HG03025 (cell line): ENCODE results near the gene PARVB.

Source experiments
- ATAC-seq: cut with Tn5 transposase; IDR thresholded peaks from one replicate; pipeline ENCODE4 v1.9.1; 2021; ENCODE audit warnings: mild to moderate bottlenecking, moderate library complexity; ENCODE audit not compliant: unreplicated experiment, low FRiP score

Gene PARVB

GRCh38 chr22:44175676-44176075 lies 151.6 kb downstream of the PARVB start:
- no peak for ATAC-seq

DNA sequence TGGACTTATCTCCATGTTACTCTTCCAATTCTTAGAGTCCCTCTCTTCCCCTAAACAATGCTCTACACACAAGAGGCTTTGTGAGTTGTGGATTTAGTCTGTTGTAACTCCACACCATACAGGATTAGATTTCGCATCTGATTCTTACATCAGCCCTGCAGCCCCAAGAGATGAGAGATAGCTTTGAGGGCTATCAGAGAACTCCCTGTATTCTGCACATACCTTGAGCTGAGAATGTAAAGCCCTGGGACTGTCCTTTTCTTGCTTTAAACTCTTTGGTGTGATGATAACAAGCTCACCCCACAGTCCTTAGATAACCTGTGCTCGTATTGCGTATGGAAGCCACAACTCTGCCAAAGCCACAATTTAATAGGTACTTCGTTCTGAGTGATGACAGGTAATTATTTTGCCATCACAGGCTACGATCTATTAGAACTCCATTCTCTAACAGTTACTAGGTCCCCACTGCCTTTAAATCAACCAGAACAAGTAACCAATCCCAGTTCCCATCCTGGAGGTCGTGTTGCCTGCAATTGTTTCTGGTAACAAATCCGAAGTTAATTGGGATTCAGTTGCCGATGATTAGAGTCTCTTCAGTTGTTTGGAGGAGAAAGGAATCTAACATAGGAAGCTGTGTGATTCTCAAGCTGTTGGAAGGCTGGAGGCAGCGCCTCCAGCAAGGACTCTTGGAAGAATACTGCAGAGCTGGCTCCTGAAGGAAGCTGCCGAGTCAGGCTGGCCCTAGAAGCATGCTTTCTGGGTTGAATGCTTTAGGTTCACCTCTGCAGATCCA lies 155.3 kb downstream of the PARVB start:
- ATAC-seq = no peak

GRCh38 chr22:44179989-44180705 lies 156.0 kb downstream of the PARVB start:
- no peak for ATAC-seq

DNA sequence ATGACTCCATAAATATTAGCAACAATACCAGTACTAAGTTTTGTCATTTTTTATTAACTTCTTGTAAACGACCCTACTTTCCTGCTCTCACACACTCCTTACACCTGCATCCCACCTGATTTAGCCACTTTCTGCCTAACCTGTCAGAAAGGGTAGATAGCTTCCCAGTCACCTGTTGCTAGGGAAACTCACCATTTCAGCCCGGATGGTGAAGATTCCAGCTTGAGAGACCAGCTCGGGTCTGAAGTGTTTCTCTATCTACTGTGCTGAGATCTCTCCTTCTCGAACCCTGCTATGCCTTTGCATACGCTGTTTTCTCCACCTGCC lies 156.6 kb downstream of the PARVB start, which contains the start of gene PARVG:
Gene PARVG (plus strand): TSS at position 220 of the 327 bp plus-strand sequence. CDS start 2,405 bp downstream, outside the sequence.
- ATAC-seq = no peak

- no peak for ATAC-seq
These were observed 157.2 kb downstream of the PARVB start for GRCh38 chr22:44181033-44181911.

DNA sequence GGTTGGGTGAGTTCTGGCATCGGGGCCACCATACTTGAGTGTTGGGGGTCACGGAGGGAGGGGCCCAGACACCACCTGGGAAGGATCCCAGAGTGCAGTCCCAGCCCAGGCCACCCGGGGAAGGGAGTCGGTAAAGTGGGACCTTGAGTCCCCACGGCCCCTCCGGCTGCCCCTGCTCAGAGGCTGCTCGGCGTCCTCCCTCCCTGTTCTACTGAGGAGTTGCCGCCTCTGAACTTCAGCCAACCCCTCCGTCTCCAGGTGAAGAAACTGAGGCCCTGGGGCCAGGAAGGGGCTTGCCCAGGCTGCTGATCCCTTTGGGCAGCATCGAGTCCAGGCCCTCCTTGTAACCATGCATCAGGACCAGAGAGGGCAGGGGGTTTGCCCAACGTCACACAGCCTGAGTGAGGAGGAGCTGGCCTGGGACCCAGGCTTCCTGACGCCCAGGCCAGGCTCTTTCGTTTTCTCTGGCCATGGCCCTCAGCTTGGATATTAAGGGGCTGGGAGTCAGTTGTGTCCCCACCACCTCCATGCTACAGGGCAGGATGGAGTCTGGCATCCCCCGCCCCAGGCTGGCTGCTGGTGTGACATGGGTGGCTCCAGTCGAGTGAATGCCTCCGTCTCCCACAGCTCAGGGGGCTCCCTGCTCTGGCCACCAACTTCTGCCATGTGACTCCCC lies 157.9 kb downstream of the PARVB start:
- ATAC-seq = no peak

DNA sequence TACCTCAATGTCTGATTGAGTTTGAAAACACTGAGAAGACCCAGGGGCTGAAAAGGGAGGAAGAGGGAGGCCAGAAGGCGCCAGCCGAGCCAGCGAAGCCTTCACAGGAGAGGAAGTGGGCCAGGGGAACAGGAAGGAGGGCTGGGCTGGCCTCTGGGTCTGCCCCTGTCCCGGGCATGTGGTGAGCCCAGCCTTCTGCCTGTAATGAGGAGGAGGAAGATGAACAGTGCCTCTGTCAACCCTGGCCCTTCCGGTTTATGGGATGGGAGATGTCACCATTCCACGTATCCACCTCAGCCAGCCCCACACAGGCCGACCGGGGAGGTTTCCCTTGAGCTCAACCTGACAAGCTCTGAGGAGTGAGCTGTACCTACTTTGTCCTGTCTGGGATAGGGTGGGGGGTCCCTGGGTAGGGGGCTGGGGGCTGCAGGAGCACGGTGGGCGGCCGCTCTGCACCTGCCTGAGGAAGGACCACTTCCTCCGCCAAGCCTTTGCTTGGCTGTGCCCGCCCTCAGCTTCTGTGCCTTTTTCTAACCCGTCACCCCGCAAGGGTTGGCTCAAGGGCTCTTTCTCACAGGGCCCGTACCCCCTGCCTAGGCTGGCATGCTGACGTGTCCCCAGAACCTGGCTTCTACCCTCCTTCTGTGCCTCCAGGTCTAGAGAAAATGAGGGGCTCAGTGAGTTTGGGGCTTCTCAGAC lies 158.6 kb downstream of the PARVB start:
- no peak for ATAC-seq

DNA sequence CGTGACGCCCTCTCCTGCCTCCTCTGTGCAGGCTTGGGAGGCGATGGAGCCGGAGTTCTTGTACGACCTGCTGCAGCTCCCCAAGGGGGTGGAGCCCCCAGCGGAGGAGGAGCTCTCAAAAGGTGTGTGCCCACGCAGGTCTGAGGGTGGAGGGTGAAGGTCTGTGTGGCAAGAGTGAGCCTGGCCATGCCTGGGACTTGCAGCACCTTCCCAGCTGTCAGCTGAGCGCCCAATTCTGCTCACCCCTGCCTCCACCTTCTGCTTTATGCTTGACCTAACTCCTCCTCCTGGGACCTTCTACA lies 159.1 kb downstream of the PARVB start:
- no peak for ATAC-seq

DNA sequence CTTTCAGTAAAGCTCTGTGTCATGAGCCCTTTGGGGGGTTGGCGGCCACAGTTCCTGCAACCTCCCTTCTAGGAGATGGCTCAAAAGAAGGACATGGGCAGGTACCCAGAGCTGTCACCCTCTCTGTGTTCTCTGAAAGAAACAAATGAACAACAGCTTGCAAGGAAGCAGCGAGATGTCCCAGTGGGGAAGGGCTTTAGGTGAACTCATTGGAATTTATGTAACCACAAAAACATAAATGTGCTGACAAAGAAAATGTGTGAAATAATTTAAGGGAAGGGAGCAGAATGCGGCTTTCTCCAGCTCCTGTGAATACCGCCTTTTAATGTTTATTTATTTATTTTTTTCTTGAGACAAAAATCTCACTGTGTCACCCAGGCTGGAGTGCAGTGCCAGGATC lies 159.9 kb downstream of the PARVB start:
- ATAC-seq = no peak

DNA sequence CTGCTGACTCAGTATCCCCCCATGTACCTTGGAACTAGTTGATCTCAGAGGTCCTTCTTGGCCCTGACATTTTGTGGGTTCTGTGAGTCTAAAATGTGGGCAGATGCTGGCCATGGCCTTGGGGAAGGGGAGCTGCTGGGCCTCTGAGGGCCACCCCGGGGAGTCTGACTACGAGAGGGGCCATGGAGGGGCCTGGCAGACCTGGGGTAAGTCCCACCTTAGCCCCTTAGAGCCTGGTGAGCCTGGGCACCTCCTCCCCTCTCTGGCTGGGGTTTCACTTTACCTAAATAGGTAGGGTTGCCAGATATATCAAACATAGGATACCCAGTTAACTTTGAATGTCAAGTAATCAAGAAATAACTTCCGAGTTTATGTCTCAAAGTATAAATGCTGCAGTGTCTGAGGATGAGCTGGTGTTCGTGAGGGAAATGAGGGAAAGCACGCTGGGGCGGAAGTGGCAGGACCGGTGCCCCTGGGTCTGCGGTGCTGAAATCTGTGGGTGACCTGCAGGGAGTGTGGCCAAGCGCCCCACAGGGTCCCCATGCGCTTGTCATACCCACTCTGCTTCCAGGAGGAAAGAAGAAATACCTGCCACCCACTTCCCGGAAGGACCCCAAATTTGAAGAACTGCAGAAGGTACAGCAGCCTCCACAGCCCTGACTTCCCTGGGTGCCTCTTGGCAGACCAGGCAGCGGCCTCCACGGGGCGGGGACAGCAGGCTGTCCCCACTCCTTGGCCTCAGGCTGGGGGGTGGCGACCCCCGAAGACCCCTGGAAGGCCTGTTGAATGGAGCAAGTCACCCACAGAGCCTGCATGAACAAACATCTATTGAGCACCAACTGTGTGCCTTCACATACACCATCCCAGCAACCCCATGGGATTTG lies 161.4 kb downstream of the PARVB start:
- no peak for ATAC-seq

DNA sequence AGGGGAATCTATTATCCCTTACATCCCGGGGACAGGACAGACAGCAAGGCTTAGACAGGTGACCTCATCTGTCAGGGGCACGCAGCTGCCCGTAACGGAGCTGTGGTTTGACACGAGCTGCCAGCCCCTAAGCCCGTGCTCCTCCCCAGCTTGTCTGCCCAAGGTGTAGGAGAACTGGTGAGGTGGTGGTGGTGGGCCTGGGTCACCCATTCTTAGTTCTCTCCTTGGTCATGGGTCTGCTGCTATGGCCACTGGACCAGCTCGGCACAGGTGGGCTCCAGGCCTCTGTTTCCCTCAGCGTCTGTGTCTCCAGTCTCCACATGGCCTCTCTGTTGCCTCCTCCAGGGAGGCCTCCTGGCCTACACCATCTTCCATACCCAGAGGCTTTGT lies 162.0 kb downstream of the PARVB start:
- no peak for ATAC-seq

GRCh38 chr22:44186737-44187136 lies 162.6 kb downstream of the PARVB start:
- no peak for ATAC-seq

GRCh38 chr22:44187652-44188230 lies 163.6 kb downstream of the PARVB start:
- ATAC-seq = no peak

DNA sequence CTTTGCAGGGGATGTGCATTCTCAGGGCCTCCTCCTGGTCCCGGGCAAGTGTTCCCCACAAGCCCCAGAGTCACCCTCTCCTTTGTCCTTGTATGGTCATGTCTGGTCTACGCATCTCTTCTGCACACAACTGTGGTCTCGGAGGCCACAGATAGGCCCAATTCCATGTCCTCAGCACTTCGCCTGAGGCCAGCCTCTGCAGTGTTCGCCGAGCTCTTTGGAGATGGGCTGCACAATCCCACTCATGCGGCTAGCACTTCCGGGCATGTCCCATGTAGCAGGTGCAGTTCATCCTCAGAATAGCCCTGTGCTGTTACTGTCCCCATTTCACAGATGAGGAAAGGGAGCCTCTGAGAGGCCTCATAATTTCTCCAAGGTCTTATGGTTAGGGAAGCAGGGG lies 164.2 kb downstream of the PARVB start:
- ATAC-seq = no peak

DNA sequence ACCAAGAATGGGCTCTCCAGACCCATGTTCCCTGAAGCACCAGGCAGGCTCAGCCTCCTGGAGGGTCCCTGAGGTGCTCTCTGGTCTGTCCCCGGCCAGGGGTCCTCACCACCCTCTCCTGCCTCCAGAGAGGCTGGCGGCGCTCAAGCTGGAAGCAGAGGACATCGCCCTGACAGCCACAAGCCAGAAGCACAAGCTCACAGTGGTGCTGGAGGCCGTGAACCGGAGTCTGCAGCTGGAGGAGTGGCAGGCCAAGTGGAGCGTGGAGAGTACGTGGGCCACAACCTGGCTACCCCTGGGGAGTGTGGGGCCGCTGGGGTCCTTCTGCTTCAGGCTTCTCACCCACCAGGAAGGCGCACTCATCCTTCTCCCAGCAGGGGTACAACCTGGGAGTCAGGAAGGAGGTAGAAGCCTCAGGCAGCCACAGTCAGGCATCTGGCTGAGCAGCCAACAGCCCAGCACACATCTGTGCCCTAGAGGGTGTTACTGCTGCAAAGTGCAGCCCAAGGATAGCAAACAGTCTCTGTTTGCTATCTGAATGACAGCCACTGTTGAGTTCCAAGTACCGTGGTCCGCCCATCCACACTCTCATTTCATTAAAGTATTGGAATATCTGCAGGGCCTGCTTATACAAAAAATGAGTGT lies 165.0 kb downstream of the PARVB start:
- ATAC-seq = no peak

GRCh38 chr22:44190381-44190976 lies 166.4 kb downstream of the PARVB start:
- no peak for ATAC-seq

DNA sequence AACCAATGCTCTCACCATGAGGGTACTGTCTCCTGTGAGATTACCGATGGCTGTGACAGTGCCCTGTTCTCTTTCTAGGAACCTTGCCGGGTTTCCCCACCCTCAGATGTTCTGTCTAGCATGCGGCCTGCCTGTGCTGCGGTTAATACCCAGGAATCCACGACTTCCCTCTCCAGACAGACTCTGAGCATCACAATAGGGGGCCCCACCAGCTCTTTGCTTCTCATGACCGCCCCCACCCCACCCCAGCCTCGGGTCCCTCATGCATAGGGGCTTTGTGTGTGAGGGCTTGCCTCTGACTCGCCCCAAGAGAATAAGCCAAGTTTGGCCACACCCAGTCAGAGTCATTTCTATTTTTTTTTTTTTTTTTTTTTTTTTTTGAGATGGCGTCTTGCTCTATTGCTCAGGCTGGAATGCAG lies 166.9 kb downstream of the PARVB start:
- no peak for ATAC-seq
